Urinary bladder (tissue), 4 donors: ENCODE measurements around the gene SLC44A1. TPM values are rescaled to one million over a fixed set of nuclear protein-coding genes. Genes with fewer than 3 reads are reported as not detected.

Source experiments
- DNase-seq: peaks from one replicate; pipeline ENCODE4 v3.0.0-alpha.2; 2015; ENCODE audit errors: extremely low spot score
- H3K27ac ChIP-seq: one replicate; pipeline ENCODE4 v1.5.1; 2013; ENCODE audit warnings: low read depth, mild to moderate bottlenecking, moderate library complexity
- H3K36me3 ChIP-seq: one replicate; pipeline ENCODE4 v1.6.1; 2013; ENCODE audit warnings: mild to moderate bottlenecking, moderate library complexity; ENCODE audit not compliant: insufficient read depth
- H3K4me1 ChIP-seq: one replicate; pipeline ENCODE4 v1.6.1; 2013; ENCODE audit warnings: mild to moderate bottlenecking, moderate library complexity; ENCODE audit not compliant: insufficient read depth
- H3K4me3 ChIP-seq: one replicate; pipeline ENCODE4 v1.5.1; 2013; ENCODE audit warnings: low read depth, low read length
- WGBS: extraction: QIAGEN DNeasy Blood & Tissue Kit; methylation state at CpG from one replicate; pipeline ENCODE4 v1.1.7; 2013; 5-methylcytosine and 5-hydroxymethylcytosine counted together
- polyA plus RNA-seq: library from polyadenylated mRNA; stranded (reverse); fragments of 200-250 nt; gene quantifications from one replicate; pipeline ENCODE4 v1.2.3, GENCODE V29; 2013
- total RNA-seq: library from RNA; depleted of rRNA; stranded (reverse); fragments of >200 nt; gene quantifications from one replicate; pipeline ENCODE4 v1.2.3, GENCODE V29; 2014
- donor health status: healthy with polysubstance abuse.
- donor health status: healthy.

The SLC44A1 gene
- total and polyA plus RNA-seq, 2 donors = 24.8 to 57.4 TPM

DNA sequence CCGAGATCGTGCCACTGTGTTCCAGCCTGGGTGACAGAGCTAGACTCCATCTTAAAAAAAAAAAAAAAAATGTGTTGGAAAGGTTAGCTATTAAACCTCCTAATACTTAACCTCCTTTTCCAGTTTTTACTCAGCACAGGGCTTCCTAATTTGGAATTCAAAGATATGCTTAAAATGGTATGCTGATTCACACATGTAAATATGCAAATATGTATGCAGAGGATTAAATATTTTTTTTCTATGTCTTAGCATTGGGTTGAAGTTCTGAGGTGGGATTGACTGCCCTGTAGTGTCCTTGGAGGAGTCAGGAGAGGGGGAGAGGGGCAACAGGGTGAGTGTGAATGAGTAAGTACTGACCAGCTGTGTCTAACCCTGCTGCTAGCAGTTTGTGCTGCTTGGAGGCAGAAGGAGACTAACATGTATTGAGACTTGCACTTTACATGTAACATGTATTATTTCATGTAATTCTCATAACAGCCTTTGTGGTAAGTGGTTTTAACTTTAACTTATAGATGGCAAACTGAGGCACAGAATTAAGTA is 63.2 kb downstream of the SLC44A1 start:
- WGBS = 96% methylated on average over 2 of the region's 2 CpGs
- H3K4me1 ChIP-seq = no peaks in the 10 kb centered on the region
- no peak for DNase-seq
- no peaks in the 10 kb centered on the region for H3K36me3 ChIP-seq
- H3K27ac ChIP-seq = no peak overlapping the region
- no peak overlapping the region for H3K4me3 ChIP-seq

DNA sequence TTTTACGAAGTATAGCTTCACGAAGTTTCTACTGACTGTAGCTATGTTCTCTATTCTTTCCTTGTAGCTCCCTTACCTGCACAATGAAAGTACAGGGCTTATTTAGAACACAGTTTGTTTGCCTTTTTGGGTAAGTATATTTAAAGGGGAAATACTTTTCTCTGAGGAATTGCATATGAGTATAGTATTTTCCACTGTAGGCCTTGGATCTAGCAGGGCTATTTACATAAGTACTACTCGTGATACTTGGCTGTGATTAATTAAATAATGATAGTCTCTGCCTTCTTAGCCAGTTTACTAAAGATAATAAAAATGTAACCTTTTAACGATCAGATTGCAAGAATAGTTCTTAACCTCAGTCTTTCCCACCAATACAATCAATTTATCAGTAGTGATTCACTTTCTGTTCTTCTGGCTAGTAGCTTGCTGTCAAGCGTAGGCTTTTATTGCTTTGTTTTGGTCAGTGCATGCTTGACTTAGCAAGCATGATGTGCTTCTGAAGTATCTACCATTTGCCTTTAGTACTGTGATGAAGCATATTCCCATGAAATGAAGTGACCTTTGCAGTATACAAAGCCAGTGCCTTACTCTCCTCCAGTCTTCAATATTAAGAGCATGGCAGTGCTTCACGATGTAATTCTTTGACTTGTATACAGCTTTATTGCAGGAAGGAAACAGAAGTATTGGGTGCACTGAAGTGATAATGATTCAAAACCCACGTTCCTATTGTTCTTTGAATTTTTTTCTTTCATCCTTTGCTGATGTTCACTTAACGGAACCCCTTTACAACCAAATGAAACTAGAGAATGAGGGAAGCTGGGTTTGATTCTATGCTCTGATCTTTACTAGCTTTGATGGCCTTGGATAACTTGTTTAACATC is 64.2 kb downstream of the SLC44A1 start:
- WGBS = 83% methylated on average over 8 of the region's 8 CpGs

DNA sequence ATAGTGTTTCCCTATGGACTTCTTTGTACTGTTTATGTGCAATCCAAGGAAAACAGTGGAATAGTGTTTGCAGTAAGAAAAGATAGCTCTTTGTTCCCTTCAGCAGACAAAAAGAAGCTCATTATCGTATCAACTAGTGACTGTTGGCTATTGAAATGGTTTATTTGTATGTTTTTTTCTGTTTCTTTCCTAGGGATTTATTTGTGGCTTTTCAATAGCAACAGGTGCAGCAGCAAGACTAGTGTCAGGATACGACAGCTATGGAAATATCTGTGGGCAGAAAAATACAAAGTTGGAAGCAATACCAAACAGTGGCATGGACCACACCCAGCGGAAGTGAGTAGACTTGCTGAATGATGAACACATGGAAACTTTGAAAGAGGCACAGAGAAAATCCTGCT is 65.1 kb downstream of the SLC44A1 start:
- no peak for DNase-seq
- Histone ChIP-seq H3K4me3 (no peak overlapping the region), H3K27ac (no peak overlapping the region), H3K36me3 (no peaks in the 10 kb centered on the region), H3K4me1 (no peaks in the 10 kb centered on the region)
- 79% methylated on average over 3 of the region's 3 CpGs for WGBS

More for the DNA sequence above, 64.2 kb downstream of the SLC44A1 start:
- Histone ChIP-seq H3K4me1 (no peaks in the 10 kb centered on the region), H3K4me3 (no peak overlapping the region), H3K36me3 (no peaks in the 10 kb centered on the region), H3K27ac (no peak overlapping the region)
- no peak for DNase-seq

DNA sequence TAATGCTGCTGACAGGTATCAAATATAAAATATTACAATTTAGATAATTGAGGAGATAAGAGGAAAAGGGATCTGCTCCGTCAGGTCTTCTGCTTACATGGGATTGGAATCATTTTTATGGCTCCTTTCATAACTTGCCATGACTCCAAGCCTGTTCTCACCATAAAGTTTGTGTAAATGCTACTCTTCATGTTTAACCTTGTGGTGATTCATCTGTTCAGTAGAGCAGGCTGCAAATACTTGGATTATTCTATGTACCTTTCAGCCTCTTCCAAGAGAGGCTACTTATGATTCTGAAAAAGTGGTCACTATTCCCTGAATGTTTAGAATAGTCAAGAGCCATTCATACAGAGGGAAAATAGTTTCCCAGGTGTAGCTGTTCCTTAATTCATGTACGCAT is 66.9 kb downstream of the SLC44A1 start:
- Histone ChIP-seq H3K27ac (no peak overlapping the region), H3K4me3 (no peak overlapping the region), H3K4me1 (no peaks in the 10 kb centered on the region), H3K36me3 (no peaks in the 10 kb centered on the region)
- 92% methylated on average over 2 of the region's 2 CpGs for WGBS
- DNase-seq = no peak

DNA sequence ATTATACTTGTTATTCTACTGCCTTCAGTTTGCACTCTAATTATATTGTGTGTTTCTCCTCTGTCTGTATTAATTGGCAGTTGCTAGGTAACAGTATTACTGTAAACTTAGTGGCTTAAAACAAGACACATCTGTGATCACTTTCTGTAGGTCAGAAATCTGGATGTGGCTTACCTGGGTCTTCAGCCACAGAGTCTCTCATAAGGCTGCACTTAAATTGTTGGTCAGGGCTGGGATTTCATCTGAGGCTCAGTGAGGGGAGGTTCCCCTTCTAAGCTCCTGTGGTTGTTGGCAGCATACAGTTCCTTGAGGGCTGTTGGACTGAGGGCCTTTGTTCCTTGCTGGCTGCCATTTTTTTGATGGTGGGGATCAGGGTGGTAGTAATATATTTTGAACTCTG is 68.8 kb downstream of the SLC44A1 start:
- Histone ChIP-seq H3K4me1 (no peaks in the 10 kb centered on the region), H3K27ac (no peak overlapping the region), H3K36me3 (no peaks in the 10 kb centered on the region), H3K4me3 (no peak overlapping the region)
- no peak for DNase-seq

DNA sequence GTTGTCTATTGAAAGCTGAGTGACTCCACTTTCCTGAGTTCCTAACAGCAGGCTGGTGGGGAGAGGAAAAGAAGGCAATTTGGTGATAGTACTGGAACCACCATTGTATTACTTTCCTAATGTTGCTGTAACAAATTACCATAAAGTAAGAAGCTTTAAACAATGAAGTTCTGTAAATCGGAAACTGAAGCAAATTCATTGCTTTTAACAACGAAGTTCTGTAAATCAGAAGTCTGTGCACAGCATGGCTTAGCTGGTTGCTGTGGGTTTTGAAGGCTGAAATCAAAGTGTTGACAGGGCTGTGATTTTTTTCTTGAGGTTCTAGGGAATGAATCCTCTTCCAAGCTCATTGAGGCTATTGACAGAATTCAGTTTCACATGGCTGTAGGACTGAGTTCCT is 72.3 kb downstream of the SLC44A1 start:
- WGBS = 95% methylated on average over 2 of the region's 2 CpGs
- H3K27ac ChIP-seq = no peak overlapping the region
- H3K36me3 ChIP-seq = no peaks in the 10 kb centered on the region
- no peak for DNase-seq
- H3K4me3 ChIP-seq = no peak overlapping the region
- H3K4me1 ChIP-seq = no peaks in the 10 kb centered on the region

DNA sequence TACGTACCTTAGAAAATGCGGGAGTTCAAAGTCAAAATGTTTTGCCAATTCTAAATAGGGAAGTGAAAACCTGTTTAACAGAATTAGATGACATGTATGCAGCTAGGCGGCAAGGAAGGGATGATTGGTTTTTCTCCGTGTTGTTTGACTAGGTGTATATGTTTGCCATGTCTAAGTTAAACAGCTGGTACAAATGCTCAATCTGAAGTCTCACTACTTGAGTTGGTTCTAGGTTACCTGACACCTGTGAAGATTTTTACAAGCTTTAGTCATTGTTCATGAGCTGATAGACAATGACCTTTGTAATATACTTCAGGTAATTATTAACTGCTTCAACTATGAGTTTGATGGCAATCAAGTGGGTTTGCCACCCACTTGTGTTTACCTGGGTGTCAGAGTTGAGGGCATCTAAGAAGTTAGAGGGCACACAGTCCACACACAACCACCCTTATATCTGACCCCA is 74.3 kb downstream of the SLC44A1 start:
- DNase-seq = no peak
- Histone ChIP-seq H3K4me1 (no peaks in the 10 kb centered on the region), H3K4me3 (no peak overlapping the region), H3K36me3 (no peaks in the 10 kb centered on the region), H3K27ac (no peak overlapping the region)
- 85% methylated on average over 4 of the region's 4 CpGs for WGBS

DNA sequence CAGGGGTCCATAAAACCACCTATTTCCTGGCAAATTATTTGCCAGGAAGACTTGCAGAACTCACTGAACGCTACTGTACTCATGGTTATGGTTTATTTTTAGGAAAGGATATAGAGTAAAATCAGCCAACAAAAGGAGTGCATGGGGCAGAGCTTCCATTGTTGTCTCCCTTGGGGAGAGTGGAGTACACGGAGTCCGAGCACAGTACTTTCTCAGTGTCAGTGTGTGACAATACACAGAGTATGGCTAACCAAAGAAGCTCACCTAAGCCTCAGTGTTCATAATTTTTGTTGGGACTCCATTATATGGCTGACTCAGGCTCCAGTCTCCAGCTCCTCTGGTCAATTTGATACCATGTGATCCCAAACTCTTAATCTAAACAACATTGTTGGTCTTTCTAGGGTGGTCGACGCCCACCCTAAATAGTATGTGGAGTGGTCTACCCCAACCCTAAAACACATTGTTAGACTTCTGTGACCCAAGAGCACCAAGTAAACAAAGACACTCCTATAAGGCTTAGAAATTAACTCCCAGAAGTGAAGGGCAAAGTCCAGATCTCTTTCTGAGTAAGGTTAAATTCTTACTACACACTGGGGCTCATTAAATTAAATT is 74.9 kb downstream of the SLC44A1 start:
- WGBS = 93% methylated on average over 5 of the region's 5 CpGs
- no peaks in the 10 kb centered on the region for H3K4me1 ChIP-seq
- no peaks in the 10 kb centered on the region for H3K36me3 ChIP-seq
- no peak for DNase-seq
- no peak overlapping the region for H3K27ac ChIP-seq
- no peak overlapping the region for H3K4me3 ChIP-seq

DNA sequence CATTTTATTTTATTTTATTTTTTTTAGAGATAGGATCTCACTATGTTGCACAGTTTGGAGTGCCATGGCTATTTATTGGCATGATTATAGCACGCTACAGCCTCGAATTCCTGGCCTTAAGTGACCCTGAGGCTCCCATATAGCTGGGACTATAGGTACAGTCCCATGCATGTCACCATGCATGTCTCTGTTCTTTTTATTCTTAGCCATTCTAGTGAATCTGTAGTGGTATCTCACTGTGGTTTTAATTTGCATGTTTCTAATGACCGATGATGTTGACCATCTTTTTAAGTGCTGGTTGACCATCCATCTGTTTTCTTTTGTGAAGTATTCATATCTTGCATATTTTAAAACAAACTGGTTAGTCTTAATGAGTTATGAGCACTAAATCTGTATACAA is 76.1 kb downstream of the SLC44A1 start:
- H3K36me3 ChIP-seq = no peaks in the 10 kb centered on the region
- H3K27ac ChIP-seq = no peak overlapping the region
- 92% methylated on average over 3 of the region's 3 CpGs for WGBS
- no peak for DNase-seq
- H3K4me3 ChIP-seq = no peak overlapping the region
- H3K4me1 ChIP-seq = no peaks in the 10 kb centered on the region

DNA sequence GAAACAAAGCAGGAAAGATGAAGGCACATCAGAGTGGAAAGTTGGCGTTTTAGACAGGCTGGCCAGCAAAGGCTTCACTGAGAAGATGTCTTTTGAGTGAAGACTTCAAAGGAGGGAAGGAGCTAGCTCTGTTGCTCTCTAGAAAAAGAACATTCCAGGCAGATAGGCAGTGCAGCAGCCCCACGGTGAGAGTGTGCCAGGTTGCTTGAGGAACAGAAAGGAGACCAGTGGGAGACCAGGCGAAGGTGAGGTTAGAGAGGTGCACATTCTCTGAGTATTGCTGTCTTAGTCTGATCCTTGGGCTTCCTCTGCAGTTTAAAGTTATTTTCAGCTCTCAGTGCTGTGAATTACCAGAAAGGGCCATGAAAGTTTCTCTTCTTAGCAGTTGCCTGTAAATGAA is 83.8 kb downstream of the SLC44A1 start:
- Histone ChIP-seq H3K36me3 (no peaks in the 10 kb centered on the region), H3K4me3 (no peak overlapping the region), H3K27ac (no peak overlapping the region), H3K4me1 (no peaks in the 10 kb centered on the region)
- WGBS = 92% methylated on average over 3 of the region's 3 CpGs
- DNase-seq = no peak

DNA sequence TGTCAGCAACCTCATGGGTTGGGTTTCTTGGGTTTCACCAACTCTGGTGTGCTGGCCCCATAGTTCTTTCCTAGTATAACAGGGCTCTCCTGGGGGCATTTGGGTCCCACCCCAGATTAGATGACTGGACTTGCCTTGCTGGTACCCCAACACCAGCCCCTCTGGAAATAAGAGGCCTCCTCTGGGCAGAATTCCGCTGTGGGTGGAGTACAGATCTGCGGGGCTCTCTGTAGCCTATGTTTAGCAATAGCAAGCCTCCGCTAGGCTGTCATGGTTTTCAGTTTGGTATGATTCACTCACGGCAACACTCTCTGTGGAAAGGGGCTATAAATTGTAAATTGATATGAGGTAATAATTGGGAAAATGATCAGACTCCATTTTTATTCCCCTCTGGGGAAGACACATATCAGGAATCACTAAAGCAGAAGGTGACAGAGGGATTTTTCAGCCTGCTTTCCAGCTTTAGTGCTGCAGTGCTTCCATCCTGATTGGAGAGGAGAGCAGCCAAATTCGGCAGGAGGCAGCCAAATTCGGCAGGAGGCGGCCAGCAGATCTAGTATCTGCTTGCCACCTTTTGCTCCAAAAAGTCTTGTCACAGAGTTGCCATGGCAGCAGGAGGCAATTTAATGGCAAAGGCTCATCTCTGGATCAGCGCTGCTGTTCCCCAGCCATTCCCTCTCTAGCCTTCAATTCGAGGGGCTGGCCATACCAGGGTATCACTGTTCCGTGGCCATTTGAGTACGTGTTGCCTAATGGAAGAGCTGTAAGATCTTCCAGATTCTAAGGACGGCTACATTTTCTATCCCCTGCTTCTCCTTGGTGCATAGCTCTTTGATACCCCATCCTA is 84.6 kb downstream of the SLC44A1 start:
- no peak for DNase-seq
- Histone ChIP-seq H3K4me3 (no peak overlapping the region), H3K27ac (no peak overlapping the region), H3K4me1 (no peaks in the 10 kb centered on the region), H3K36me3 (no peaks in the 10 kb centered on the region)
- WGBS = 88% methylated on average over 12 of the region's 12 CpGs

DNA sequence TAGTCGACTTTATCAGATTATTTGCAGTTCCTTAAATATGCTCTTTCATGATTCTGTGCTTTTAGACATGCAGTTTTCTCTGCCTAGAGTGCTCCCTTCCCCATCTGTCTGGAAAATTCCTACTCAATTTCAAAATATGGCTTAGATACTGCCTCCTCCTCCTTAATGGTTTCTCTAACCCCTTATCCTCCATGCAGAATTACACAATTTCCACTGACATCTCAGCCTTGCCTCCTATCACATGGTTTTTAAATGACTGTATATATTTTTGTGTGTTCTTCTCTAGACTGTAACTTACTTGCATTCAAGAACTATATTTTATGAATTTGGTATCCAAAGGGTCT is 85.2 kb downstream of the SLC44A1 start:
- H3K27ac ChIP-seq = no peak overlapping the region
- WGBS = 76% methylated on average over 1 of the region's 1 CpG

DNA sequence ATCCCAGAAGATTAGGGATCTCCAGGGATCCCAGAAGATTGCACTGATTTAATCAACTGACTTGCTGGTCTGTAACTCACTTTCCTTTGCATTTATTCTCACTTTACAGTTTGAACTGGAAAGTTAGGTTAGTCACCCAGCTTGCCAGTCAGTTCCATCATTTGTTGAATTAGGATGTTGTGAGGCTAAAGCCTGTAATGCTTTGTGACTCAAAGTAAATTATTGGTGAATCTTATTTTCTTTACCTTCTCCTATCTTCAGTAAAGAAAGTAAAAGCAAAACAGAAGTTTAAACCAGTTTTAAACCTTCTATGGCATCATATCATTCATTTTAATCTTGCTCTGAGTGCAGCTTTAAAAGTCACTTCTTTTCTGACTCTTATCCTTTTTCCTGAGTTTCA is 85.8 kb downstream of the SLC44A1 start:
- H3K4me3 ChIP-seq = no peak overlapping the region
- no peaks in the 10 kb centered on the region for H3K4me1 ChIP-seq
- no peak for DNase-seq
- H3K27ac ChIP-seq = peak overlapping the region; percentile 38
- no peaks in the 10 kb centered on the region for H3K36me3 ChIP-seq

More for the DNA sequence above, 85.2 kb downstream of the SLC44A1 start:
- Histone ChIP-seq H3K4me3 (no peak overlapping the region), H3K36me3 (no peaks in the 10 kb centered on the region), H3K4me1 (no peaks in the 10 kb centered on the region)
- no peak for DNase-seq
